Fibroblast of lung (primary cell): ENCODE data around the gene CHST11. TPM values are rescaled to one million over a fixed set of nuclear protein-coding genes. Genes with fewer than 3 reads are reported as not detected.
"Not testable (repeated sequence)": the region's sequence is repeated elsewhere in the genome, so short reads cannot be mapped to it uniquely, and the experiment has no call there.

ENCODE experiments used
- DNase-seq, 2 donors: peaks; one replicate each; pipeline versions ENCODE4 v3.0.0 to v3.0.0-alpha.2; 2010; ENCODE audit warnings: low read depth in 2 of 2
- H2AFZ ChIP-seq: 2 replicates; pipeline ENCODE4 v1.5.1; 2012; ENCODE audit warnings: low read length, control low read depth, inconsistent platforms
- H3K27ac ChIP-seq: 2 replicates; pipeline ENCODE4 v1.5.1; 2011; ENCODE audit warnings: low read length, control low read depth; ENCODE audit not compliant: insufficient read depth
- H3K27me3 ChIP-seq: 2 replicates; pipeline ENCODE4 v1.5.1; 2011; ENCODE audit warnings: mild to moderate bottlenecking, low read length; ENCODE audit not compliant: control insufficient read depth, insufficient read depth
- H3K36me3 ChIP-seq: 2 replicates; pipeline ENCODE4 v1.5.1; 2011; ENCODE audit warnings: low read length; ENCODE audit not compliant: control insufficient read depth, insufficient read depth
- H3K4me1 ChIP-seq: 2 replicates; pipeline ENCODE4 v1.5.1; 2011; ENCODE audit warnings: low read length; ENCODE audit not compliant: control insufficient read depth, insufficient read depth; ENCODE audit errors: extremely low read depth
- H3K4me2 ChIP-seq: 2 replicates; pipeline ENCODE4 v1.5.1; 2011; ENCODE audit warnings: low read length, control low read depth; ENCODE audit not compliant: insufficient read depth; ENCODE audit errors: extremely low read depth
- H3K4me3 ChIP-seq, 4 experiments: fragments of 200-600 bp in 1 of 4; sonication (generic) in 1 of 4; replicated peaks in 1 of 4; 2 replicates each; pipeline ENCODE4 v1.5.1; 2011 to 2016; ENCODE audit warnings: low read length in 4 of 4, low read depth in 3 of 4, mild to moderate bottlenecking in 3 of 4, control low read depth in 2 of 4, inconsistent platforms in 1 of 4, mixed read lengths in 1 of 4; ENCODE audit not compliant: insufficient read depth in 1 of 4; ENCODE audit errors: control extremely low read depth in 1 of 4
- H3K79me2 ChIP-seq: 2 replicates; pipeline ENCODE4 v1.5.1; 2012; ENCODE audit warnings: mild to moderate bottlenecking, low read length, inconsistent platforms; ENCODE audit not compliant: control insufficient read depth, insufficient read depth
- H3K9ac ChIP-seq: 2 replicates; pipeline ENCODE4 v1.5.1; 2011; ENCODE audit warnings: mild to moderate bottlenecking, low read length, control low read depth; ENCODE audit not compliant: insufficient read depth
- H3K9me3 ChIP-seq: 2 replicates; pipeline ENCODE4 v1.5.1; 2012; ENCODE audit warnings: low read depth, low read length; ENCODE audit not compliant: control insufficient read depth, insufficient read depth
- H4K20me1 ChIP-seq: 2 replicates; pipeline ENCODE4 v1.5.1; 2011; ENCODE audit warnings: low read length; ENCODE audit not compliant: control insufficient read depth, insufficient read depth; ENCODE audit errors: extremely low read depth
- EZH2 ChIP-seq: IDR thresholded peaks from 2 replicates; pipeline ENCODE4 v1.5.1; 2012; ENCODE audit warnings: low read length, control low read depth, mild to moderate bottlenecking; ENCODE audit errors: missing control alignments
- polyA plus RNA-seq, 2 donors: library from polyadenylated mRNA; depleted of rRNA in 1 of 2; stranded (reverse) in 1 of 2; unstranded in 1 of 2; fragments of >200 nt; gene quantifications; 2 replicates each; pipeline ENCODE4 v1.2.1, GENCODE V29; 2011 to 2012; ENCODE audit warnings: missing spikeins in 1 of 2
- total RNA-seq: library from RNA; depleted of rRNA; stranded (reverse); fragments of >200 nt; gene quantifications from 2 replicates; pipeline ENCODE4 v1.2.1, GENCODE V29; 2014
- TF ChIP-seq, protein P1 (sequence below), 2 donors: IDR thresholded peaks in 1 of 2; conservative IDR thresholded peaks in 1 of 2; 1 replicate in 1 of 2; 2 replicates in 1 of 2; pipeline ENCODE4 v1.5.1; 2011 to 2012; ENCODE audit warnings: low read length in 2 of 2, control low read depth in 1 of 2, inconsistent platforms in 1 of 2, low read depth in 1 of 2, mild to moderate bottlenecking in 1 of 2

CHST11 gene
- total and polyA plus RNA-seq, 2 donors (not counting 1 experiment from before 2014, with no cell fraction given): 3.5 to 9.1 TPM

DNA sequence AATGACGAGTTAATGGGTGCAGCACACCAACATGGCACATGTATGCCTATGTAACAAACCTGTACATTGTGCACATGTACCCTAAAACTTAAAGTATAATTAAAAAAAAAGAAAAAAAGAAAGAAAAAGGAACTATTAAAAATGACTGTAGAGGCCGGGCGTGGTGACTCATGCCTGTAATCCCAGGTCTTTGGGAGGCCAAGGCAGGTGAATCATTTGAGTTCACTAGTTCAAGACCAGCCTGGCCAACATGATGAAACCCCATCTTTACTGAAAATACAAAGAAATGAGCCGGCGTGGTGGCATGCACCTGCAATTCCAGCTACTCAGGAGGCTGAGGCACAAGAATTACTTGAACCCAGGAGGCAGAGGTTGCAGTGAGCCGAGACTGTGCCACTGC lies 118.0 kb downstream of the CHST11 start:
- not testable (repeated sequence) for H3K79me2 ChIP-seq, H3K36me3 ChIP-seq, H3K27me3 ChIP-seq, H3K9me3 ChIP-seq, DNase-seq, H3K4me3 ChIP-seq, H3K27ac ChIP-seq, H4K20me1 ChIP-seq, H3K9ac ChIP-seq, H3K4me1 ChIP-seq, H3K4me2 ChIP-seq, H2AFZ ChIP-seq

DNA sequence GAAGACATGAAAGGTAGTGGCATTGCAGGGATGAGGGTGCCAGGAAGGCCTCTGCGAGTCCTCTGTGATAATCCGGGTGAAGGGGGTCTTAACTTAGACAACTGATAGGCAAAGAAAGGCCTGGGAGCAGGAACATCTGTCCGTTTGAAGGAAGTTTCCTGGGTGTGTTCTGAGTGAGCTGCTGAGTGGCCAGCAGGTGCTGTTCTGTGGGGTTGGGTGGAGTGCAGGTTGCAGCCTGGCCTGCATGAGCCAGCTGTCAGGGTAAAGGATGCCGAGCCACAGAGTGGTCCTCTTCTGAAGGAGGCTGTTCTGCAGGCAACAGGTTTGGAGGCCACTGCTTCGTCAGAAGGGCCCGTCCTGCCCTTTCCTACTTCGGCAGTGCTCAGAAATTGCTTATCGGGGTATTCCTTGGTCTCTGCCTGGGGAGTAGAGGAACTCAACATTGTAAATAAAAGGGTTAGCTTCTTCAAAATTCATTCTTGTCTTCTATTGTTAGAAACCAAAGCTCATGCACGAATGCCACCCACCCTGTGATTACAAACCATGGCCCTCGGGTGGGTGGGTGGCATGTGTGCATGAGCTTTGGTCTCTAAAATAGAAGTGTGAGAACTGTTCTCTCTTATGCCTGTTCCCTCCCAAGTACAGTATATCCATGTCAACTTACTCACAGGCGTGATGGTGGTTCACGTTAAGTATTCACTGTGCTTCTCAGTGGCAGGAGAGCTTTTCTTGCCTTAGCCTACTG lies 118.9 kb downstream of the CHST11 start:
- no peaks in the 10 kb centered on the region for H3K27me3 ChIP-seq
- no peak overlapping the region for H3K27ac ChIP-seq
- H3K4me2 ChIP-seq: no peak overlapping the region
- no peak overlapping the region for H3K4me3 ChIP-seq
- H3K9me3 ChIP-seq: no peaks in the 10 kb centered on the region
- no peaks in the 10 kb centered on the region for H3K79me2 ChIP-seq
- TF ChIP-seq, protein P1, sequence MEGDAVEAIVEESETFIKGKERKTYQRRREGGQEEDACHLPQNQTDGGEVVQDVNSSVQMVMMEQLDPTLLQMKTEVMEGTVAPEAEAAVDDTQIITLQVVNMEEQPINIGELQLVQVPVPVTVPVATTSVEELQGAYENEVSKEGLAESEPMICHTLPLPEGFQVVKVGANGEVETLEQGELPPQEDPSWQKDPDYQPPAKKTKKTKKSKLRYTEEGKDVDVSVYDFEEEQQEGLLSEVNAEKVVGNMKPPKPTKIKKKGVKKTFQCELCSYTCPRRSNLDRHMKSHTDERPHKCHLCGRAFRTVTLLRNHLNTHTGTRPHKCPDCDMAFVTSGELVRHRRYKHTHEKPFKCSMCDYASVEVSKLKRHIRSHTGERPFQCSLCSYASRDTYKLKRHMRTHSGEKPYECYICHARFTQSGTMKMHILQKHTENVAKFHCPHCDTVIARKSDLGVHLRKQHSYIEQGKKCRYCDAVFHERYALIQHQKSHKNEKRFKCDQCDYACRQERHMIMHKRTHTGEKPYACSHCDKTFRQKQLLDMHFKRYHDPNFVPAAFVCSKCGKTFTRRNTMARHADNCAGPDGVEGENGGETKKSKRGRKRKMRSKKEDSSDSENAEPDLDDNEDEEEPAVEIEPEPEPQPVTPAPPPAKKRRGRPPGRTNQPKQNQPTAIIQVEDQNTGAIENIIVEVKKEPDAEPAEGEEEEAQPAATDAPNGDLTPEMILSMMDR (conservative IDR thresholded peaks at IDR 0.05 in 1 of 2, IDR thresholded peaks at IDR 0.05 in 1 of 2; ENCODE audit: low read depth in 1 of 2, low read length in 2 of 2): no peak
- no peak for TF ChIP-seq EZH2
- no peak overlapping the region for H3K9ac ChIP-seq
- no peak for DNase-seq
- H4K20me1 ChIP-seq: no peaks in the 10 kb centered on the region
- no peak overlapping the region for H2AFZ ChIP-seq
- H3K36me3 ChIP-seq: no peaks in the 10 kb centered on the region
- peaks cover 9% of the 10 kb centered on the region for H3K4me1 ChIP-seq

DNA sequence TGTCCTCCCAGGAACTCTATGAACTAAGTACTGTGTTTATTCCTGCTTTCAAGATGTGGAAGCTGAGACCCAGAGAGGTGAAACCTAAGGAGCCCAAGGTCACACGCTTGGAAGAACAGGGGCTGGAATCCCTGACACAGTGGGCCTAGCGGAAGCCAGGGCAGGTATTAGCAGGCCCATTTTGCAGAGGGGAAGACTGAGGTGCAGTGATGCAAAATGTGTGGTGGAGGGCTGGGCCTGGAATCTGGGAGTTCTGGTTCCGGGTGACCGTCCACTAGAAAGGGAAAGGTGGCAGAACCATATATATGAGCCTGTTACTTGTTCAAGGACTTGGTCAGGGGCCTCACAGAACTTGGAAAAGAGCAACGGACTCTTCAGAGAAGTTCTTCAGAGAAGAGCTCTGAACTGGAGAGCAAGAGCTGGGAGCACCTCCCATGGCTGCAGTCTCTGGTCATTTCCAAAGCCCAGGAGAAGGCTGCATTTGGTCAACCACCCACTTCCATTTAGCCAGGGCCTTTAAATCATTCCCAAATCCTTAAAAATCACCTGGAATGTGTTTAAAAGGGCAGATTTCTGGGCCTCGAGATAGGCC lies 119.5 kb downstream of the CHST11 start:
- Histone ChIP-seq H3K9ac (no peak overlapping the region), H3K4me3 (no peak overlapping the region), H4K20me1 (no peaks in the 10 kb centered on the region), H3K27me3 (no peaks in the 10 kb centered on the region), H3K4me1 (peaks cover 10% of the 10 kb centered on the region), H3K27ac (no peak overlapping the region), H3K4me2 (no peak overlapping the region), H3K79me2 (no peaks in the 10 kb centered on the region), H3K9me3 (no peaks in the 10 kb centered on the region), H3K36me3 (no peaks in the 10 kb centered on the region), H2AFZ (no peak overlapping the region)
- TF ChIP-seq, protein P1 (conservative IDR thresholded peaks at IDR 0.05 in 1 of 2, IDR thresholded peaks at IDR 0.05 in 1 of 2; ENCODE audit: low read depth in 1 of 2, low read length in 2 of 2): no peak
- no peak for TF ChIP-seq EZH2
- DNase-seq: no peak
